Measurements from ENCODE around the gene ARHGAP29.

ARHGAP29 gene

DNA sequence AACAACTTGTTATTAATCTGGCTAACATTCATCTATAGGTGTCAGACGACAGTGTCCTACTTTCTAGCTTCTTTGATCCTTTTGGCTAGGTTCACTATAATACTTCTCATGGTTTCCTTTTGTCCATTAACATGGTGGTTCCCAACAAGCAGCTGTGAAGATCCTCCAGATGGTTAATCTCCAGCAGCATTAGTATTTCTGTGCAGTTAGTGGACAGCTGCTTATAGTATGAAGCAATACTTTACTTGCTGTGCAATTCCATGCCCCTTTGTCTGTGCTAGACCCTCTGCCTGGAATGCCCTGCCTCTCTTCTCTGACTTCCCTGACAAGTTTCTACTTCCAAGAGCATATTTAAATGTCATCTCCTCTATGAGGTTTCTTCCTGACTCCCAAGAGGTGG is 41.7 kb upstream of the ARHGAP29 start:
- no peaks in the 10 kb centered on the region for H3F3A ChIP-seq (ENCODE audit: insufficient read depth, low read length)
- H3K36me3 ChIP-seq (replicated peaks; ENCODE audit: insufficient read depth, low read length): no peaks in the 10 kb centered on the region
- H3K9me3 ChIP-seq (replicated peaks; ENCODE audit: insufficient read depth, low read length): no peaks in the 10 kb centered on the region
- TF ChIP-seq, protein P1, sequence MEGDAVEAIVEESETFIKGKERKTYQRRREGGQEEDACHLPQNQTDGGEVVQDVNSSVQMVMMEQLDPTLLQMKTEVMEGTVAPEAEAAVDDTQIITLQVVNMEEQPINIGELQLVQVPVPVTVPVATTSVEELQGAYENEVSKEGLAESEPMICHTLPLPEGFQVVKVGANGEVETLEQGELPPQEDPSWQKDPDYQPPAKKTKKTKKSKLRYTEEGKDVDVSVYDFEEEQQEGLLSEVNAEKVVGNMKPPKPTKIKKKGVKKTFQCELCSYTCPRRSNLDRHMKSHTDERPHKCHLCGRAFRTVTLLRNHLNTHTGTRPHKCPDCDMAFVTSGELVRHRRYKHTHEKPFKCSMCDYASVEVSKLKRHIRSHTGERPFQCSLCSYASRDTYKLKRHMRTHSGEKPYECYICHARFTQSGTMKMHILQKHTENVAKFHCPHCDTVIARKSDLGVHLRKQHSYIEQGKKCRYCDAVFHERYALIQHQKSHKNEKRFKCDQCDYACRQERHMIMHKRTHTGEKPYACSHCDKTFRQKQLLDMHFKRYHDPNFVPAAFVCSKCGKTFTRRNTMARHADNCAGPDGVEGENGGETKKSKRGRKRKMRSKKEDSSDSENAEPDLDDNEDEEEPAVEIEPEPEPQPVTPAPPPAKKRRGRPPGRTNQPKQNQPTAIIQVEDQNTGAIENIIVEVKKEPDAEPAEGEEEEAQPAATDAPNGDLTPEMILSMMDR (IDR thresholded peaks at IDR 0.05; ENCODE audit: low read length): no peak
- TF ChIP-seq EZH2 (optimal IDR thresholded peaks at IDR 0.05; ENCODE audit: low read depth, low read length) (no peak), EZH2phosphoT487 (IDR thresholded peaks at IDR 0.05; ENCODE audit: low read length) (no peak)
- H2AFZ ChIP-seq (ENCODE audit: low read length): no peak overlapping the region
- H3K9ac ChIP-seq (ENCODE audit: low read length): no peak overlapping the region
- H3K9me2 ChIP-seq (replicated peaks; ENCODE audit: insufficient read depth, low read length): no peaks in the 10 kb centered on the region
- H3K27me3 ChIP-seq (replicated peaks; ENCODE audit: insufficient read depth, low read length): peaks cover 23% of the 10 kb centered on the region
- H3K4me3 ChIP-seq (ENCODE audit: low read length): no peak overlapping the region
- H3K79me2 ChIP-seq (ENCODE audit: low read length): no peaks in the 10 kb centered on the region
- no peak for DNase-seq
- no peak overlapping the region for H3K4me2 ChIP-seq (ENCODE audit: low read depth, low read length)
- no peaks in the 10 kb centered on the region for H4K20me1 ChIP-seq (ENCODE audit: insufficient read depth, low read length)
- no peaks in the 10 kb centered on the region for H3K4me1 ChIP-seq (ENCODE audit: low read length)
- H3K27ac ChIP-seq (ENCODE audit: low read length): no peak overlapping the region

- TF ChIP-seq, protein P1 (IDR thresholded peaks at IDR 0.05; ENCODE audit: low read length): no peak
- TF ChIP-seq EZH2phosphoT487 (IDR thresholded peaks at IDR 0.05; ENCODE audit: low read length) (no peak), EZH2 (optimal IDR thresholded peaks at IDR 0.05; ENCODE audit: low read depth, low read length) (no peak)
- H3K4me3 ChIP-seq (ENCODE audit: low read length): no peak overlapping the region
- no peaks in the 10 kb centered on the region for H3F3A ChIP-seq (ENCODE audit: insufficient read depth, low read length)
- H3K9me2 ChIP-seq (replicated peaks; ENCODE audit: insufficient read depth, low read length): no peaks in the 10 kb centered on the region
- H3K79me2 ChIP-seq (ENCODE audit: low read length): no peaks in the 10 kb centered on the region
- no peaks in the 10 kb centered on the region for H3K4me1 ChIP-seq (ENCODE audit: low read length)
- H2AFZ ChIP-seq (ENCODE audit: low read length): no peak overlapping the region
- no peak for DNase-seq
- H3K9me3 ChIP-seq (replicated peaks; ENCODE audit: insufficient read depth, low read length): no peaks in the 10 kb centered on the region
- no peak overlapping the region for H3K27ac ChIP-seq (ENCODE audit: low read length)
- H3K36me3 ChIP-seq (replicated peaks; ENCODE audit: insufficient read depth, low read length): no peaks in the 10 kb centered on the region
- no peaks in the 10 kb centered on the region for H4K20me1 ChIP-seq (ENCODE audit: insufficient read depth, low read length)
- no peak overlapping the region for H3K9ac ChIP-seq (ENCODE audit: low read length)
- peaks cover 6% of the 10 kb centered on the region; the same call in 1 of the 2 replicates for H3K27me3 ChIP-seq (replicated peaks; ENCODE audit: insufficient read depth, low read length)
- H3K4me2 ChIP-seq (ENCODE audit: low read depth, low read length): no peak overlapping the region
Observed at GRCh38 chr1:94276988-94277434, 39.6 kb upstream of the ARHGAP29 start.

DNA sequence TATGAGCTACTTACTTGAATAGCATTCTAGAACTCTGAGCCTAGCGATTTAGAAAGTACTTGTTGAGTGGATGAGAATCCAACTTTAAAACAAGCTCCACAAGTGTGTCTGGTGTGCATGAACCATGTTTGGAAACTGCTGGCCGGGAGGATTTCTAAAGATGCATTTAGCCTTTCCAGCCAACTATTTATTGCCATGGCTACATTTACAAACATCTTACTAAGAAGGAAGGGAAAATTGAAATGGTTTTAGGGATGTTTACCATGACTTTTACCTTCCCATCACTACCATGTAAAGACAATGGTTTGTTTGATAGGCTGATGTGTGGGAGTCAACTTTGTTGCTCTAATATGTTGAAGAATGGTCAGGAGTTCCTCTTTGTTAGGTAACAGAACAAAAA is 37.7 kb upstream of the ARHGAP29 start:
- Histone ChIP-seq H3K4me3 (ENCODE audit: low read length) (no peak overlapping the region), H3K27ac (ENCODE audit: low read length) (no peak overlapping the region), H3K36me3 (replicated peaks; ENCODE audit: insufficient read depth, low read length) (no peaks in the 10 kb centered on the region), H3K9ac (ENCODE audit: low read length) (no peak overlapping the region), H3F3A (ENCODE audit: insufficient read depth, low read length) (no peaks in the 10 kb centered on the region), H2AFZ (ENCODE audit: low read length) (no peak overlapping the region), H3K4me2 (ENCODE audit: low read depth, low read length) (no peak overlapping the region), H3K79me2 (ENCODE audit: low read length) (no peaks in the 10 kb centered on the region), H3K9me2 (replicated peaks; ENCODE audit: insufficient read depth, low read length) (no peaks in the 10 kb centered on the region), H3K9me3 (replicated peaks; ENCODE audit: insufficient read depth, low read length) (no peaks in the 10 kb centered on the region), H3K4me1 (ENCODE audit: low read length) (no peaks in the 10 kb centered on the region), H3K27me3 (replicated peaks; ENCODE audit: insufficient read depth, low read length) (no peaks in the 10 kb centered on the region), H4K20me1 (ENCODE audit: insufficient read depth, low read length) (no peaks in the 10 kb centered on the region)
- DNase-seq: no peak
- TF ChIP-seq EZH2phosphoT487 (IDR thresholded peaks at IDR 0.05; ENCODE audit: low read length): no peak
- TF ChIP-seq, protein P1 (IDR thresholded peaks at IDR 0.05; ENCODE audit: low read length): no peak
- TF ChIP-seq EZH2 (optimal IDR thresholded peaks at IDR 0.05; ENCODE audit: low read depth, low read length): no peak

Data from MM.1S (cell line).